GM18498 (cell line): ENCODE data around the gene ZNF503.

ENCODE experiments used
- ATAC-seq: cut with Tn5 transposase; IDR thresholded peaks from one replicate; pipeline ENCODE4 v1.9.1; 2021; ENCODE audit warnings: mild to moderate bottlenecking, moderate library complexity; ENCODE audit not compliant: unreplicated experiment

The ZNF503 gene

GRCh38 chr10:75432176-75432575 is 30.6 kb upstream of the ZNF503 start:
- no peak for ATAC-seq

- ATAC-seq: peak; percentile 61
Measured at GRCh38 chr10:75431180-75432111, 29.9 kb upstream of the ZNF503 start, which contains the start of gene LRMDA. Gene LRMDA, plus strand, starts transcription at chr10:75431624.

DNA sequence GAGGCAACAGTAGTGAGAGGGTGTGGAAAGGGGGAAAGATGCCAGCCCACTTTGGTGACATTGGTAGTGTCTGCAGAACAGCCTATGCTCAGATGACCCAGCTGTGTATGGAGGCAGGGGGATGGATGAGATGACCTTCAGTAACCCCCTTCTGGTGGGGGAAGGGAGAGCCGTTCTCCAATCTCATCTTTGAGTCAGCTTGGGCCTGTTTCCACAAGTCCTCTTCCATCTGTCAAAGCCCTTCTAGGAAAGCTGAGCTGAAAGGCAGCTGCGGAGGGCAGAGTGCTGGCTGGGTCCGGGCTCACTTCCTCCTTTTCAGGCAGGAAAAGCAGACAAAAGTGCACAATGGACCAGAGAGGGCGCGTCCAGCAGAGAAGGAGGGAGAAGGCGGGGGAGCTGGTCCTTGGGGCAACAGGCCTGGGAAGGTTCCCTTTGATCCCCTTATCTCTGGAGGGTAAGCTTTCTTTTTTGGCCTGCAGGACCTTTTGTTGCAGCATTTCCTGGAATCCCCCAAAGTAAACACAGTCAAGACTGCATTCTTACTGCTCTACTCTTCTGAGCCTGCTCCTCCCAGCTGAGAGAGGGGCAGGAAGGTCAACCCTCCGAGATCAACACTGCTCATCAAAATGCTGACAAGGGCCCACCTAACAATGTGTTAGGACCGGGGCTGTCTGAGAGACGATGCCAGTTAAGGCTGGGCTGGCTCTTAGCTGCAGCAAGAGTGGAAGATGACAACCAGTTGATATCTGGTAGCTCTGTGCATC is 28.6 kb upstream of the ZNF503 start:
- no peak for ATAC-seq

GRCh38 chr10:75429159-75429827 is 27.7 kb upstream of the ZNF503 start:
- no peak for ATAC-seq

DNA sequence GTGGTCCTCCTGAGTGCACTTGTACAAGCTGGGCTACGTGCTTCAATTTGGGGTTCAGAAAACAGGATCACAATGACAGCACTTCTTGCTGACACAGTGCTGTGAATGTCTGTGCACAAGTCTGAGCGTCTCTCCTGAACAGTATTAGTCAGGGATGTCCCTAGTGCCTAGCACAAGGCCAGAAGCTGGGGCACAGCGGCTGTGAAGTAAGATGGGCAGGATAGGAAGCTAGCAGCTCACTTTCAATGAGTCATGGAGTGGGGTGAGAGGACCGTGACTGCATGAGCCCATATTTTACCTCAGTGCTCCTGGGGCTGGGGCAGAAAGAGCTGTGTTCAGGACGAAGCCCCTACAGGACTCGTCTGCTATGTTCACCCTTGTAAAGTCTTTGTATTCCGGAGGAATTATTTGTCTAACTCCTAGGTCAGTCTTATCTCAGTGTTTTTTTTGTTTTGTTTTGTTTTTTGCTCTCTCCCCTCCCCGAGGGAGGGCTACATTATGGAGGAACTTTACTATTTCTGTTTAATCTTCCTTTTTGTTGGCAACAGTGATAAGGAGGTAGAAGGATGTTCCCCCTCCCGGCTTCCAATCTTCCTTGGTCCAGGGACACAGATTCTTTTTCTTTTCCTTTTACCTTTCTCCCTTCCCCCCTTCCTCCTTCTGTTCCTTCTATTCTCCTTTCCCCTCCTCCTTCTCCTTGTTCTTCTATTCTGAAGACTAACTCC is 27.0 kb upstream of the ZNF503 start:
- no peak for ATAC-seq

- no peak for ATAC-seq
Measured at GRCh38 chr10:75427951-75428350, 26.4 kb upstream of the ZNF503 start.

DNA sequence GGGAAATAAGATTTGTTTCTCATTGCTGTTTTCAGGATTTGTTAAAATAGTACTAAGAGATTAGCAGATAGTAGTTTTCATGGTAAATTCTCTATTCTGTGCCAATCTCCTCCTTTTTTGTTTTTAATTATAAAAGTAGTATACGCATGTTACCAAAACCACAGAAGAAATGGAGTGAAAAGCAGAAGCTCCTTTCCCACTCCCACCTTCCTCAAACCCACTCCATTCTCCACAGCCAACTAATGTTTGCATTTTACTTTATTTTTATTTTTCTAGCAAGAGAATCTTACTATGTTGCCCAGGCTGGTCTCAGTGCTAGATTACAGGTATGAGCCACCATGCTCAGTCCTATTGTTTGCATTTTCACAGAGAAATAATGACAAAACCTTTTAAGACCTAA is 25.3 kb upstream of the ZNF503 start:
- no peak for ATAC-seq

DNA sequence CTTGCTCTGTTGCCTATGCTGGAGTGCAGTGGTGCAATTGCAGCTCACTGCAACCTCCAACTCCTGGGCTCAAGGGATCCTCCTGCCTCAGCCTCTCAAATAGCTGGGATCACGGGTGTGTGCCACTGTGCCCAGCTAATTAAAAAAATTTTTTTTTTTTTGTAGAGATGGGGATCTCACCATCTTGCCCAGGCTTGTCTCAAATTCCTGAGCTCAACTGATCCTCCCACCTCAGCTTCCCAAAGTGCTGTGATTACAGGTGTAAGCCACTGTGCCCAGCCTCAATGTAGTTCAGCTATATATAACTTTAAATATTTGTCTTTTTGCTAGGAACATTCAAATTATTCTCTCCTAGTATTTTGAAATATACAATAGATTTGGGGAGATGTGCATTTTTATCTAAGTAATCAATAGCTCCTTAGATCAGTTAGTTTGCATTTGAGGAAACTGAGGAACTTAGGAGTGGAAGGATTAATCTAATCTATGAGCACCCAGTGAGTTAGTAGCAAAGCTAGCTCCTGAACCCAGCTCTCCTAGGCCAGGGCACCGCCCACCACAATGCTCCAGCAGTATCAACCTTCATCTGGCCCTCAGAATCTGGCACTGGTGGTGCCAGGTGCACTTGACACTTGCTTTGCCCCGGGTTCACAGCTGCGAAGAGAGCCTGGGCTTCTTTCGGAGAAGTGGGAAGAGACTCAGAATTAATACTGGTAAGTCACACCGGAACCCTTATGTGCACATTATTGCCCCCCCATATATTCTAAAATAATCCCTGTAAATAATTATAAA is 23.9 kb upstream of the ZNF503 start:
- ATAC-seq: no peak

- ATAC-seq: no peak
Measured at GRCh38 chr10:75424571-75424970, 23.0 kb upstream of the ZNF503 start.

DNA sequence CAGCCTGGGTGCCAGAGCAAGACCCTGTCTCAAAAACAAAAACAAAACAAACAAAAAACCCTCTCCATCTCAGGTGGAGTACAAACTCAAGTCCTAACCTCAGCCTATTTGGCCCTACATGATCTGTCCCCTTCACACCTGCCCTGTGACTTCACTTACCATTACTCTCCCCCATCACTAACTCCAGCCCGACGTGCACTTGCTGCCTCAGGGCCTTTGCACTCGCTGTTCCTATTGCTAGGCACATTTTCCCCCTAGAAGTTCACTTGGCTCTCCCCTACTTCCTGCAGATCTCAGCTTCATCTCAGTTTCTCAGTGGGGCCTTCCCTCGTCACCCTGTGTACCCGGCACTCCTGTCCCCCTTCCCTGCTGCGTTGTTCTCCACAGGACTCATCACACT is 21.3 kb upstream of the ZNF503 start:
- no peak for ATAC-seq

DNA sequence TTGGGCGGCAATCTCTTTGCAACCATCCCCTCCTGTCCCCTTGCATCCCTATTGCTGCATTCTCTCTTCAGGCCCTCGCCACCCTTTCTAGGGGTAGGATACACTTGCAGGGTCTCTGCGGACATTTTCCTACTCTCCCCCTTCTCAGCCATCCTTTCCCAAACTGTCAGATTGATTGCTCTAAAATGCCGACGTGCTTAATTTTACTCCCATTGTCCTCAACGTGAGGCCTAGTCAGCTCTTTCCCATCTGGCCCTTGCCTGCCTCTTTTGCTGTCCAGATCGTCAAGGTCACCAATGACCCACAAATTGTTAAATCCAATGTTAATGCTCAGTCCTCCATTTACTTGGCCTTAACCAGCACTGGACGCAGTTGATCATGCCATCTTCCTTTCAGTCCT is 17.1 kb upstream of the ZNF503 start:
- no peak for ATAC-seq

DNA sequence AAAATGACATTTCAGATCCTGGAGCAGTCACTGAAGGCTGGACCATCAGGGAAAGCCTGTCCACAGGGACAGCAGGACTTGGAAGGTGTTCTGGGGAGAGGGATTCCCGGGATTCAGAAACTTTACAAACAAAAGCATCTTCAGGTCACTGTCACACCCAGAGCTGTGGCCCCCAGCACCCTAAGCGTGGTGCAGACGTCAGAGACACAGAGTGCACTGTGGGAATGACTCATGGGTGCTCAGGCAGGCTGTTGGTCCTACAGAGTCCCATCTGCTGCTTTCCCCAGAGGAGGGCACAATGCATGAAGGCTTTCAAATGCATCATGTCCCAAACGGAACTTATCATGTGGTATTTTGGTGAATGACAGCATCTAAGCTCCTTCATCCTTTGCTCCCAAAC is 16.7 kb upstream of the ZNF503 start:
- ATAC-seq: no peak

DNA sequence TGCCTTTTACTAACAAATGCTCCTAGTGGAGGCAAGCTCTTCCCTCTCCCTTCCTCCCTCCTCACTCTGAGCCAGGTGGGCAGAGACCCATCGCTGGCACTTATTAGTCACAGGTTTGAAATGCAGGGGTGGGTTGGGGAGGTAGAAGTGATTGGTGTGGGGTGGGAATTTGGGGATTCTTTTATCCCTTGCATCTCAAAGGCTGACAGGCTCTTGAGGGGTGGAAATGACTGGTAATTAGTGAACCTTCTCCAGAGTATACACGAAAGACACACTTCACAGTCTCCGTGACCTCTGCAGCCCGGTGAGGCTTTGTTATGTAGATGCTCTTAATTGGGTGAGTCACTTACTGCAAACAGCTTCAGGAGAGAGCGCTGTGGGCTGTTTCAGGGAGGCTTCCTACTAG is 16.0 kb upstream of the ZNF503 start:
- ATAC-seq: no peak

GRCh38 chr10:75414527-75414926 is 13.0 kb upstream of the ZNF503 start:
- no peak for ATAC-seq

GRCh38 chr10:75410132-75411005 is 8.8 kb upstream of the ZNF503 start:
- no peak for ATAC-seq

- peak; percentile 70 for ATAC-seq
Measured at GRCh38 chr10:75408911-75409885, 7.6 kb upstream of the ZNF503 start.

GRCh38 chr10:75408509-75408875 is 6.9 kb upstream of the ZNF503 start:
- no peak for ATAC-seq
